ENCODE results near the gene WDR12. TPM values are rescaled to one million over a fixed set of nuclear protein-coding genes. Genes with fewer than 3 reads are reported as not detected.

The WDR12 gene
- total and polyA plus RNA-seq, 9 of the 15 experiments (the other 6 are each of a cell fraction or from before 2014, with no cell fraction given) = 109 to 554 (median 174) TPM

DNA sequence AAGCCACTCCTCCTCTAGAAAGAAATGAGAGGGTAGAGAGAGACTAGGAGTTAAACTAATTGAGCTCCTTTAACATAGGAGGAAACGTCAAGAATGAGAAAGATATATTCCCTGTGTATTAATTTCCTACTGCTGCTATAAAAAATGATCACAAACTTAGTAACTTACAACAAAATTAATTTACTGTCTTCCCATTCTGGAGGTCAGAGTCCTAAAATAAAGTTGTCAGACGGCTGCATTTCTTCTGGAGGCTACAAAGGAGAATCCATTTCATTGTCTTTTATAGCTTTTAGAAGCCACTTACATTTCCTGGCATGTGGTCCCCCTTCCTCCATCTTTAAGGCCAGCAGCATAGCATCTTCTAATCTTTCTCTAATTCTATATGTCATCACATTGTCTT lies 66.8 kb downstream of the WDR12 start:
- Histone ChIP-seq H3K27me3 (ENCODE audit: control insufficient read depth in 2 of 2, insufficient read depth in 2 of 2, low read length in 2 of 2) (no peaks in the 10 kb centered on the region), H3K4me3 (no peak overlapping the region), H4K20me1 (replicated peaks; ENCODE audit: control insufficient read depth, insufficient read depth, low read length) (no peaks in the 10 kb centered on the region), H3K9ac (ENCODE audit: insufficient read depth in 1 of 2, low read depth in 2 of 2, low read length in 2 of 2) (no peak overlapping the region), H3K27ac (ENCODE audit: extremely low read depth, low read depth, low read length) (no peak overlapping the region), H3K36me3 (ENCODE audit: control insufficient read depth, insufficient read depth, low read length) (no peaks in the 10 kb centered on the region), H3K9me1 (ENCODE audit: control insufficient read depth, insufficient read depth, low read length) (no peaks in the 10 kb centered on the region), H3K4me1 (replicated peaks in 1 of 2; ENCODE audit: control insufficient read depth in 2 of 2, insufficient read depth in 2 of 2, low read length in 2 of 2) (no peaks in the 10 kb centered on the region; a peak in 1 of 5 replicates), H3K4me2 (ENCODE audit: insufficient read depth, low read length) (no peak overlapping the region), H2AFZ (ENCODE audit: low read depth, low read length) (no peak overlapping the region), H3K9me3 (replicated peaks; ENCODE audit: control insufficient read depth, insufficient read depth, low read depth, low read length) (0 out of 2 replicates have a peak, but pooled peaks cover 2% of the 10 kb centered on the region), H3K79me2 (ENCODE audit: control insufficient read depth, insufficient read depth, low read length) (no peaks in the 10 kb centered on the region)
- DNase-seq (ENCODE audit: extremely low read depth in 1 of 4, low spot score in 3 of 4) (no peak), FAIRE-seq (no peak), ATAC-seq (no peak)
- BruUV-seq (replicated peaks) = no TSS peak
- 9% methylated on average over 2 of the region's 2 CpGs for WGBS (ENCODE audit: insufficient coverage, low coverage, missing lambda C conversion rate)
- CTCF ChIA-PET (ENCODE audit: low intra/inter-chr PET ratio) = no interaction called here
- intact Hi-C loops (cut with micrococcal nuclease) = no loop called here
- TF ChIP-seq SRSF7 (optimal IDR thresholded peaks at IDR 0.05; ENCODE audit: low read depth, low read length) = no peak
- TF ChIP-seq, protein P1, sequence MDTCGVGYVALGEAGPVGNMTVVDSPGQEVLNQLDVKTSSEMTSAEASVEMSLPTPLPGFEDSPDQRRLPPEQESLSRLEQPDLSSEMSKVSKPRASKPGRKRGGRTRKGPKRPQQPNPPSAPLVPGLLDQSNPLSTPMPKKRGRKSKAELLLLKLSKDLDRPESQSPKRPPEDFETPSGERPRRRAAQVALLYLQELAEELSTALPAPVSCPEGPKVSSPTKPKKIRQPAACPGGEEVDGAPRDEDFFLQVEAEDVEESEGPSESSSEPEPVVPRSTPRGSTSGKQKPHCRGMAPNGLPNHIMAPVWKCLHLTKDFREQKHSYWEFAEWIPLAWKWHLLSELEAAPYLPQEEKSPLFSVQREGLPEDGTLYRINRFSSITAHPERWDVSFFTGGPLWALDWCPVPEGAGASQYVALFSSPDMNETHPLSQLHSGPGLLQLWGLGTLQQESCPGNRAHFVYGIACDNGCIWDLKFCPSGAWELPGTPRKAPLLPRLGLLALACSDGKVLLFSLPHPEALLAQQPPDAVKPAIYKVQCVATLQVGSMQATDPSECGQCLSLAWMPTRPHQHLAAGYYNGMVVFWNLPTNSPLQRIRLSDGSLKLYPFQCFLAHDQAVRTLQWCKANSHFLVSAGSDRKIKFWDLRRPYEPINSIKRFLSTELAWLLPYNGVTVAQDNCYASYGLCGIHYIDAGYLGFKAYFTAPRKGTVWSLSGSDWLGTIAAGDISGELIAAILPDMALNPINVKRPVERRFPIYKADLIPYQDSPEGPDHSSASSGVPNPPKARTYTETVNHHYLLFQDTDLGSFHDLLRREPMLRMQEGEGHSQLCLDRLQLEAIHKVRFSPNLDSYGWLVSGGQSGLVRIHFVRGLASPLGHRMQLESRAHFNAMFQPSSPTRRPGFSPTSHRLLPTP (IDR thresholded peaks at IDR 0.05; ENCODE audit: borderline replicate concordance, extremely low read depth, insufficient read length) = no peak
- no peak for TF ChIP-seq ZNF384 (IDR thresholded peaks at IDR 0.05; ENCODE audit: low read depth, low read length)
- TF ChIP-seq ZNF253 (CRISPR knock-in tag; conservative IDR thresholded peaks at IDR 0.05) = no peak
- TF ChIP-seq ZNF699 (CRISPR knock-in tag; IDR thresholded peaks at IDR 0.05; ENCODE audit: insufficient replicate concordance) = no peak
- TF ChIP-seq THRAP3 (IDR thresholded peaks at IDR 0.05; ENCODE audit: borderline replicate concordance) = no peak
- no peak for TF ChIP-seq ZKSCAN1 (IDR thresholded peaks at IDR 0.05; ENCODE audit: low read depth, low read length)
- TF ChIP-seq TAL1 (IDR thresholded peaks at IDR 0.05) = no peak
- TF ChIP-seq, protein P2, sequence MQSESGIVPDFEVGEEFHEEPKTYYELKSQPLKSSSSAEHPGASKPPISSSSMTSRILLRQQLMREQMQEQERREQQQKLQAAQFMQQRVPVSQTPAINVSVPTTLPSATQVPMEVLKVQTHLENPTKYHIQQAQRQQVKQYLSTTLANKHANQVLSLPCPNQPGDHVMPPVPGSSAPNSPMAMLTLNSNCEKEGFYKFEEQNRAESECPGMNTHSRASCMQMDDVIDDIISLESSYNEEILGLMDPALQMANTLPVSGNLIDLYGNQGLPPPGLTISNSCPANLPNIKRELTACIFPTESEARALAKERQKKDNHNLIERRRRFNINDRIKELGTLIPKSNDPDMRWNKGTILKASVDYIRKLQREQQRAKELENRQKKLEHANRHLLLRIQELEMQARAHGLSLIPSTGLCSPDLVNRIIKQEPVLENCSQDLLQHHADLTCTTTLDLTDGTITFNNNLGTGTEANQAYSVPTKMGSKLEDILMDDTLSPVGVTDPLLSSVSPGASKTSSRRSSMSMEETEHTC (IDR thresholded peaks at IDR 0.05) = no peak
- TF ChIP-seq SP1 (CRISPR knock-in tag; IDR thresholded peaks at IDR 0.05) = no peak
- no peak for TF ChIP-seq NR4A1 (CRISPR knock-in tag; IDR thresholded peaks at IDR 0.05)
- TF ChIP-seq NR4A1 (tag; IDR thresholded peaks at IDR 0.05) = no peak
- TF ChIP-seq ZNF124 (CRISPR knock-in tag; IDR thresholded peaks at IDR 0.05) = no peak
- TF ChIP-seq, protein P3, sequence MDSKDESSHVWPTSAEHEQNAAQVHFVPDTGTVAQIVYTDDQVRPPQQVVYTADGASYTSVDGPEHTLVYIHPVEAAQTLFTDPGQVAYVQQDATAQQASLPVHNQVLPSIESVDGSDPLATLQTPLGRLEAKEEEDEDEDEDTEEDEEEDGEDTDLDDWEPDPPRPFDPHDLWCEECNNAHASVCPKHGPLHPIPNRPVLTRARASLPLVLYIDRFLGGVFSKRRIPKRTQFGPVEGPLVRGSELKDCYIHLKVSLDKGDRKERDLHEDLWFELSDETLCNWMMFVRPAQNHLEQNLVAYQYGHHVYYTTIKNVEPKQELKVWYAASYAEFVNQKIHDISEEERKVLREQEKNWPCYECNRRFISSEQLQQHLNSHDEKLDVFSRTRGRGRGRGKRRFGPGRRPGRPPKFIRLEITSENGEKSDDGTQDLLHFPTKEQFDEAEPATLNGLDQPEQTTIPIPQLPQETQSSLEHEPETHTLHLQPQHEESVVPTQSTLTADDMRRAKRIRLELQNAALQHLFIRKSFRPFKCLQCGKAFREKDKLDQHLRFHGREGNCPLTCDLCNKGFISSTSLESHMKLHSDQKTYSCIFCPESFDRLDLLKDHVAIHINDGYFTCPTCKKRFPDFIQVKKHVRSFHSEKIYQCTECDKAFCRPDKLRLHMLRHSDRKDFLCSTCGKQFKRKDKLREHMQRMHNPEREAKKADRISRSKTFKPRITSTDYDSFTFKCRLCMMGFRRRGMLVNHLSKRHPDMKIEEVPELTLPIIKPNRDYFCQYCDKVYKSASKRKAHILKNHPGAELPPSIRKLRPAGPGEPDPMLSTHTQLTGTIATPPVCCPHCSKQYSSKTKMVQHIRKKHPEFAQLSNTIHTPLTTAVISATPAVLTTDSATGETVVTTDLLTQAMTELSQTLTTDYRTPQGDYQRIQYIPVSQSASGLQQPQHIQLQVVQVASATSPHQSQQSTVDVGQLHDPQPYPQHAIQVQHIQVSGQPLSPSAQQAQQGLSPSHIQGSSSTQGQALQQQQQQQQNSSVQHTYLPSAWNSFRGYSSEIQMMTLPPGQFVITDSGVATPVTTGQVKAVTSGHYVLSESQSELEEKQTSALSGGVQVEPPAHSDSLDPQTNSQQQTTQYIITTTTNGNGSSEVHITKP (IDR thresholded peaks at IDR 0.05; ENCODE audit: partially characterized antibody) = no peak
- no peak for TF ChIP-seq ZNF12 (CRISPR knock-in tag; IDR thresholded peaks at IDR 0.05)
- in situ Hi-C loops (cut with MboI) = no loop called here
- POLR2A ChIA-PET = interaction anchor here (0.6 kb wide), 1 partner anchor 422 kb away, joined by 4 read pairs; no protein-coding TSS in a partner anchor

All from K562 (cell line).